Prostate gland (tissue), 2 donors: ENCODE measurements around the gene GPR83. TPM values are rescaled to one million over a fixed set of nuclear protein-coding genes. Genes with fewer than 3 reads are reported as not detected.

Experiments used
- DNase-seq: peaks from one replicate; pipeline ENCODE4 v3.0.0-alpha.2; 2019; ENCODE audit warnings: low spot score
- H3K27ac ChIP-seq, 2 donors: fragments of 200-600 bp; sonication (generic); 2 replicates each; pipeline ENCODE4 v1.5.1; 2017 to 2019
- H3K27me3 ChIP-seq: fragments of 200-600 bp; sonication (generic); replicated peaks from 2 replicates; pipeline ENCODE4 v1.5.1; 2019; ENCODE audit not compliant: insufficient read depth
- H3K36me3 ChIP-seq, 2 donors: fragments of 200-600 bp; sonication (generic); 1 replicate in 1 of 2; 2 replicates in 1 of 2; pipeline versions ENCODE4 v1.5.1 to v1.8.1; 2017 to 2019
- H3K4me1 ChIP-seq: fragments of 200-600 bp; sonication (generic); replicated peaks from 2 replicates; pipeline ENCODE4 v1.5.1; 2019
- H3K4me3 ChIP-seq, 2 donors: fragments of 200-600 bp; sonication (generic); 2 replicates each; pipeline ENCODE4 v1.5.1; 2017 to 2019
- H3K9me3 ChIP-seq: fragments of 200-600 bp; sonication (generic); 2 replicates; pipeline ENCODE4 v1.5.1; 2017
- POLR2A ChIP-seq: fragments of 450-650 bp; IDR thresholded peaks from one replicate; pipeline ENCODE4 v1.6.1; 2016; ENCODE audit warnings: antibody characterized with exemption, mild to moderate bottlenecking
- POLR2AphosphoS5 ChIP-seq: sonication (generic); formaldehyde crosslinking; IDR thresholded peaks from one replicate; pipeline ENCODE4 v1.6.1; 2017; ENCODE audit warnings: antibody characterized with exemption
- WGBS: methylation state at CpG from one replicate; pipeline ENCODE4 v1.1.5; 2018; 5-methylcytosine and 5-hydroxymethylcytosine counted together
- intact Hi-C: fragments of 100-400 bp; cut with DNase I; formaldehyde crosslinking; loops from one replicate; pipeline ENCODE4 v1.14.2; 2022
- total RNA-seq, 2 donors: library from RNA; depleted of rRNA; stranded (reverse); fragments of >200 nt; gene quantifications; one replicate each; pipeline ENCODE4 v1.1.0, GENCODE V29; 2016
- TF ChIP-seq, protein P1 (sequence below), 4 experiments: fragments of 200-600 bp in 2 of 4; fragments of 450-650 bp in 2 of 4; sonication (generic) in 2 of 4; IDR thresholded peaks; 1 replicate in 3 of 4; 2 replicates in 1 of 4; pipeline ENCODE4 v1.5.1; 2016 to 2019; ENCODE audit warnings: antibody characterized with exemption in 4 of 4, mild to moderate bottlenecking in 2 of 4, moderate library complexity in 2 of 4

Gene GPR83
- not detected for total RNA-seq

DNA sequence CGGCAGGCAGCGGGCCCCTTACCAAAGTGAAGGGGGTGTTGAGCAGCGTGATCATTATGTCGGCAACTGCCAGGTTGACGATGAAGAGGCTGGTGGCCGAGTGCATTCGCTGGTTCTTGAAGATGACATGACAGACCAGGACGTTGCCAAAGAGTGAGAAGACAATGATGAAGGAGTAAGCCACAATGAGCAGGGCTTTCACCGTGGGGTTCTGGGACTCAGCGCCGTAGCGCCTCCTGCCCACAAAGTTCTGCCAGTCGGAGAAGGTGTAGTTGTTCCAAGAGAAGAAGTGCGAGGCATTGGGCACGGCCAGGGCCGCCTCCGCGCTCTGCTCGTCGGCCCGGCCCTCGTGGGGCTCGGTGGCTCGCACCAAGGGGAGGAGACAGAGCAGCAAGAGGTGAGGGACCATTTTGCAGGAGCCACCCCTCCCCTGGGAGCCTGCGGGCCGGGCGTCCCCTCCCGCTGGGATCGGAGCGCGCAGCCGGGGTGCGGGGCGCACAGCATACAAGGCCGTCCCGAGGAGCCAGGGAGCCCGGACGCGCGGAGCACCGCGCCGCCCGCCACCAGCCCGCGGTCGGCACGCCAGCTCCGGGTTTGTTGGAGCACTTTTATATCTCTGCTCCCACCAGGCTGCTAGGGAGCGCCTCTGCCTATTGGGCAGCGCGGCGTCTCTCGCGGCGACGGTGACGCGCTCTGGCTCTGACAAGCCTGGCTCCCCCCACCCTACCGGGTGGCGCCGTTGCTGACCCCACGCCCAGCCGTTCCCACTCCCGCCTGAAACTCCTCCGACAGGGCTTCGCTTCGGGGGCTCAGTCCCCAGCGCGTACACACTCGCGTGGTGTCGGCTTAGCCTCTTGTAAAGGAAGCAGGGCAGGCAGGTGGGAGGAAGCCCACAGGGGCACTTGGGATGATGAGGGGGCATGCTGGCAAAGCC lies at the start of gene GPR83:
Gene GPR83, minus strand, starts transcription at position 581 of the 934 bp plus-strand sequence. Its CDS starts 172 bp downstream, at position 409.
- no peaks in the 10 kb centered on the region for H3K9me3 ChIP-seq
- intact Hi-C loops, result no loop called here
- WGBS, result 3% methylated on average over 50 of the region's 73 CpGs
- H3K27ac ChIP-seq, result no peak within 1 kb of the TSS
- H3K4me1 ChIP-seq, result peaks cover 4% of the 10 kb centered on the region
- H3K4me3 ChIP-seq, result peak within 1 kb of the TSS in 1 of 2 donors; percentile 11
- H3K27me3 ChIP-seq, result peaks cover 10% of the 10 kb centered on the region
- no peaks in the 10 kb centered on the region for H3K36me3 ChIP-seq
- TF ChIP-seq, protein P1, sequence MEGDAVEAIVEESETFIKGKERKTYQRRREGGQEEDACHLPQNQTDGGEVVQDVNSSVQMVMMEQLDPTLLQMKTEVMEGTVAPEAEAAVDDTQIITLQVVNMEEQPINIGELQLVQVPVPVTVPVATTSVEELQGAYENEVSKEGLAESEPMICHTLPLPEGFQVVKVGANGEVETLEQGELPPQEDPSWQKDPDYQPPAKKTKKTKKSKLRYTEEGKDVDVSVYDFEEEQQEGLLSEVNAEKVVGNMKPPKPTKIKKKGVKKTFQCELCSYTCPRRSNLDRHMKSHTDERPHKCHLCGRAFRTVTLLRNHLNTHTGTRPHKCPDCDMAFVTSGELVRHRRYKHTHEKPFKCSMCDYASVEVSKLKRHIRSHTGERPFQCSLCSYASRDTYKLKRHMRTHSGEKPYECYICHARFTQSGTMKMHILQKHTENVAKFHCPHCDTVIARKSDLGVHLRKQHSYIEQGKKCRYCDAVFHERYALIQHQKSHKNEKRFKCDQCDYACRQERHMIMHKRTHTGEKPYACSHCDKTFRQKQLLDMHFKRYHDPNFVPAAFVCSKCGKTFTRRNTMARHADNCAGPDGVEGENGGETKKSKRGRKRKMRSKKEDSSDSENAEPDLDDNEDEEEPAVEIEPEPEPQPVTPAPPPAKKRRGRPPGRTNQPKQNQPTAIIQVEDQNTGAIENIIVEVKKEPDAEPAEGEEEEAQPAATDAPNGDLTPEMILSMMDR (IDR thresholded peaks at IDR 0.05), result no peak
- TF ChIP-seq POLR2AphosphoS5 (no peak), POLR2A (no peak)
- no peak for DNase-seq

DNA sequence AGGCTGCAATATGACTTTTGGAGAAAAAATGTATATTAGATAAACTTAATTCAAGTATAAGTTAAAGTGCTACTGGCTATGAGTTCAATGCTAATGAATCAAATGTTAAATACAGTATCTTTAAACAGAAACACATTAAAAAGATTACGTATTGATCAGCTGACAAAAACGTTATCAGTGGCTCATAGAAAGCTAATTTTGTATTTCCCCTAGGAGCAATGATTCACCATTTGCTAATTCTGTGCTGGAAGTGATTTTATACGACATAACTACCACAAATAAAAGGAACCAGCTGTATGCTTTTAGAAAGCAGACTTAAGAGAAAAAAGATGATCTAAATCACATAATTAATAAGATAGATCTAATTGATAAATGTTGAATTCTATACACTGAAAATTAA lies 48.8 kb upstream of the GPR83 start:
- Histone ChIP-seq H3K27me3 (no peaks in the 10 kb centered on the region), H3K36me3 (no peaks in the 10 kb centered on the region), H3K4me1 (no peaks in the 10 kb centered on the region), H3K27ac (no peak overlapping the region), H3K9me3 (no peaks in the 10 kb centered on the region), H3K4me3 (no peak overlapping the region)
- no peak for TF ChIP-seq POLR2A
- TF ChIP-seq, protein P1 (IDR thresholded peaks at IDR 0.05), result no peak
- no peak for TF ChIP-seq POLR2AphosphoS5
- intact Hi-C loops, result no loop called here
- WGBS, result 77% methylated on average over 3 of the region's 3 CpGs
- no peak for DNase-seq

DNA sequence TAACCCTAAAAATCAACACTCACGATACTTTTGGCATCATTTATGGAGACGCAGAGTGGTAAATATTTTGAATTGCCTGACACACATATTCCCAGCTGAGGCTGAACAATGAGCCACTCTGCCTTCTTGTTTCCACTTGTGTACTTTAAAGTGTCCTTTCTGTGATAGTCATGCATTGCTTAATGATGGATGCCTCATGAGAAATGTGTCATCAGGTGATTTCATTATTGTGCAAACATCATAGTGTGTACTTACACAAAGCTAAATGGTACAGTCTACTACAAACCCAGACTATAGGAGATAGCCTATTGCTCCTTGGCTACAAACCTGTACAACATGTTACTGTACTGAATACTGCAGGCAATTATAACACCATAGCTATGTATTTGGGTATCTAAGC lies 48.2 kb upstream of the GPR83 start:
- Histone ChIP-seq H3K36me3 (no peaks in the 10 kb centered on the region), H3K27ac (no peak overlapping the region), H3K9me3 (no peaks in the 10 kb centered on the region), H3K27me3 (no peaks in the 10 kb centered on the region), H3K4me3 (no peak overlapping the region), H3K4me1 (no peaks in the 10 kb centered on the region)
- 58% methylated on average over 2 of the region's 2 CpGs for WGBS
- intact Hi-C loops, result no loop called here
- no peak for TF ChIP-seq POLR2A
- TF ChIP-seq, protein P1 (IDR thresholded peaks at IDR 0.05), result no peak
- TF ChIP-seq POLR2AphosphoS5, result peak; percentile 21
- no peak for DNase-seq

DNA sequence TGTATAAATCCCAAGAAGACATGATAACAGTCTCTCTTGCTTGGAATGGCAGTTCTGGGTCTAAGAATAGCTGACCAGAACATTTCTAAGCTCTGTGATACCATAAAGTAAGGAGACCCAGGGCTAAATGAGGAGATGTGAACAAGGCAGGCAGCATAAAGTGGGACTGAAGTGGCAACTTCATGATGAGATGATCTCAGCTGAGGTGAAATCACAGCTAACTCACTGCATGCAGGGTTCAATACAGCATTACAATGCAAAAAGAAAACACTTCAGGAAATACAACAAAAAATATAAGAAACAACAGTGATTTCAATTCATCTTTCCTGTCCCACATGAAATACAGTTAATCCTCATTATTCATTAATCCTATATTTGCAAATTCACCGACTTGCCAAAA lies 47.8 kb upstream of the GPR83 start:
- Histone ChIP-seq H3K4me1 (no peaks in the 10 kb centered on the region), H3K36me3 (no peaks in the 10 kb centered on the region), H3K27me3 (no peaks in the 10 kb centered on the region), H3K9me3 (no peaks in the 10 kb centered on the region), H3K4me3 (no peak overlapping the region), H3K27ac (no peak overlapping the region)
- TF ChIP-seq, protein P1 (IDR thresholded peaks at IDR 0.05), result no peak
- TF ChIP-seq POLR2A (no peak), POLR2AphosphoS5 (no peak)
- DNase-seq, result no peak
- 85% methylated on average over 1 of the region's 1 CpG for WGBS
- intact Hi-C loops, result no loop called here

DNA sequence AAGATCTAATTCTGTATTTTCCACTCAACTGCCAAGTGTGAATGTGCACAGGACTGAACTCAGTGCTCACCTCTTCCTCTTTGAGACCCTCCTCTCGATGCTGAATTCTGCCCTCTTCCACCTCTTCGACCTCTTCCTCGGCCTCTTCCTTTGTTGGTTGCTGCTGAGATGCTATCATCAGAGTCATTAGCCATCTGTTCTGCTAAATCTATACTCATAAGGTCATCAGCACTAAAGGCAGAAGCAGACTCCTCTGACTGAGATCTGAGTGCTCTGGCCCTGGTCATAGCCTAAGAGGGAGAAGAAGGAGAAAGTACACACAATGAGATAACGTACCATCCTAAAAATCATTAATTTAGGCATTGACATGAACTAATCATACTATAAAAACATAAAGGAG lies 45.9 kb upstream of the GPR83 start:
- H3K9me3 ChIP-seq, result no peaks in the 10 kb centered on the region
- no peaks in the 10 kb centered on the region for H3K4me1 ChIP-seq
- TF ChIP-seq, protein P1 (IDR thresholded peaks at IDR 0.05), result no peak
- TF ChIP-seq POLR2AphosphoS5 (no peak), POLR2A (no peak)
- no peak overlapping the region for H3K27ac ChIP-seq
- no peaks in the 10 kb centered on the region for H3K27me3 ChIP-seq
- WGBS, result 94% methylated on average over 4 of the region's 4 CpGs
- H3K36me3 ChIP-seq, result no peaks in the 10 kb centered on the region
- no peak for DNase-seq
- H3K4me3 ChIP-seq, result no peak overlapping the region
- intact Hi-C loops, result no loop called here
